ENCODE data around the gene SLC2A9.

DNA sequence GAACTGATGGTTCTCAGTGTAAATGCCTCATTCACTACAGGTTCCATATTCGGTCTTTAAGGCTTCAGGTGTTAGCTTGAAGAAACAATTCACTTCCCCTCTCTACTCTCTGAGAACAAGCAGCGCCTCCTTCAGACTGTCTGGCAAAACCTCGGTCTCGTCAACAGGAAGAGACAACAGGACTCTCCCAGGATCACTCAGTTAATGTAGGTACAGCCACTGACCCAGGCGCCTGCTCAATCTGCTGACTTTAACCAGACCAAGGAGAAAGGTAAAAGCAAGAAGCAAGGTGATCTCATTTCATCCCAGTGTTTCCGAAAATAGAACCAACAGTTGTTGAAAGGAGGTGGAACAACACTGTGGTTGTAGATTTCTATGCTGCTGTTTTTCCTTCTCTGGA lies 102.2 kb downstream of the SLC2A9 start:
- TF ChIP-seq, protein P1, sequence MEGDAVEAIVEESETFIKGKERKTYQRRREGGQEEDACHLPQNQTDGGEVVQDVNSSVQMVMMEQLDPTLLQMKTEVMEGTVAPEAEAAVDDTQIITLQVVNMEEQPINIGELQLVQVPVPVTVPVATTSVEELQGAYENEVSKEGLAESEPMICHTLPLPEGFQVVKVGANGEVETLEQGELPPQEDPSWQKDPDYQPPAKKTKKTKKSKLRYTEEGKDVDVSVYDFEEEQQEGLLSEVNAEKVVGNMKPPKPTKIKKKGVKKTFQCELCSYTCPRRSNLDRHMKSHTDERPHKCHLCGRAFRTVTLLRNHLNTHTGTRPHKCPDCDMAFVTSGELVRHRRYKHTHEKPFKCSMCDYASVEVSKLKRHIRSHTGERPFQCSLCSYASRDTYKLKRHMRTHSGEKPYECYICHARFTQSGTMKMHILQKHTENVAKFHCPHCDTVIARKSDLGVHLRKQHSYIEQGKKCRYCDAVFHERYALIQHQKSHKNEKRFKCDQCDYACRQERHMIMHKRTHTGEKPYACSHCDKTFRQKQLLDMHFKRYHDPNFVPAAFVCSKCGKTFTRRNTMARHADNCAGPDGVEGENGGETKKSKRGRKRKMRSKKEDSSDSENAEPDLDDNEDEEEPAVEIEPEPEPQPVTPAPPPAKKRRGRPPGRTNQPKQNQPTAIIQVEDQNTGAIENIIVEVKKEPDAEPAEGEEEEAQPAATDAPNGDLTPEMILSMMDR (IDR thresholded peaks at IDR 0.05) = no peak
- TF ChIP-seq POLR2A (IDR thresholded peaks at IDR 0.05) = no peak
